ENCODE measurements around the gene ITGB5. TPM values are rescaled to one million over a fixed set of nuclear protein-coding genes. Genes with fewer than 3 reads are reported as not detected.

Gene ITGB5
- total and polyA plus RNA-seq, 2 donors (not counting 3 experiments of a cell fraction or from before 2014, with no cell fraction given) = 144 to 170 TPM

GRCh38 chr3:124838963-124839362 lies 48.2 kb downstream of the ITGB5 start:
- no TSS peak for BruUV-seq (replicated peaks)
- Histone ChIP-seq H4K20me1 (replicated peaks; ENCODE audit: control insufficient read depth, extremely low read depth, insufficient read depth, low read length) (no peaks in the 10 kb centered on the region), H3K4me2 (ENCODE audit: insufficient read depth, low read length) (no peak overlapping the region), H3K9ac (replicated peaks; ENCODE audit: extremely low read depth, insufficient read depth, low read length) (no peak overlapping the region), H3K4me3 (replicated peaks in 1 of 3; ENCODE audit: insufficient read depth in 1 of 3, low read depth in 1 of 3, low read length in 3 of 3) (no peak overlapping the region), H3K4me1 (ENCODE audit: control insufficient read depth, extremely low read depth, insufficient read depth, low read length) (peaks cover 35% of the 10 kb centered on the region), H3K27me3 (ENCODE audit: control insufficient read depth in 2 of 2, insufficient read depth in 2 of 2, low read length in 2 of 2) (no peaks in the 10 kb centered on the region), H3K9me3 (replicated peaks; ENCODE audit: control insufficient read depth, insufficient read depth, low read length) (no peaks in the 10 kb centered on the region), H3K36me3 (ENCODE audit: control insufficient read depth in 2 of 2, extremely low read depth in 1 of 2, insufficient read depth in 2 of 2, low read length in 2 of 2) (peaks cover 0 to 6% of the 10 kb centered on the region in 2 experiments), H3K9me1 (replicated peaks; ENCODE audit: control insufficient read depth, extremely low read depth, insufficient read depth, low read length) (no peaks in the 10 kb centered on the region), H2AFZ (ENCODE audit: low read depth, low read length) (no peak overlapping the region), H3K27ac (ENCODE audit: insufficient read depth, low read depth, low read length) (no peak overlapping the region), H3K79me2 (ENCODE audit: control insufficient read depth, insufficient read depth, low read length) (no peaks in the 10 kb centered on the region)
- no peak for FAIRE-seq
- TF ChIP-seq MYC (IDR thresholded peaks at IDR 0.05; ENCODE audit: low read depth, low read length) (no peak), MAX (IDR thresholded peaks at IDR 0.05; ENCODE audit: insufficient read depth, insufficient read length) (no peak), FOS (IDR thresholded peaks at IDR 0.05; ENCODE audit: borderline replicate concordance, insufficient read depth, low read length) (no peak), GATA2 (IDR thresholded peaks at IDR 0.05; ENCODE audit: insufficient read depth, insufficient read length, low read depth, low read length) (no peak), CTCF (IDR thresholded peaks at IDR 0.05; ENCODE audit: extremely low read depth in 1 of 2, insufficient read depth in 1 of 2, low read depth in 1 of 2, low read length in 2 of 2) (no peak), JUN (IDR thresholded peaks at IDR 0.05; ENCODE audit: borderline replicate concordance, insufficient read depth, insufficient read length, low read depth) (no peak), EZH2 (IDR thresholded peaks at IDR 0.05; ENCODE audit: borderline replicate concordance, low read depth, low read length, severe bottlenecking) (no peak), POLR2AphosphoS5 (IDR thresholded peaks at IDR 0.05; ENCODE audit: insufficient read depth, low read depth, low read length) (no peak), POLR2A (IDR thresholded peaks at IDR 0.05; ENCODE audit: low read depth, low read length) (no peak)
- CTCF ChIA-PET = no interaction called here
- intact Hi-C loops (cut with micrococcal nuclease) = loop anchor here (5.0 kb wide), 1 partner anchor 52 kb away; no protein-coding TSS in a partner anchor
- dilution Hi-C loops (cut with MboI; ENCODE audit: extremely low pct_ligation_motif_present, low sequenced_read_pairs) = no loop called here
- POLR2A ChIA-PET = no interaction called here
- no peak for DNase-seq (ENCODE audit: low read depth, low spot score)

Measured in endothelial cell of umbilical vein (primary cell).